NT2/D1 (cell line): ENCODE data around the gene ATP8B3.
"Not testable (repeated sequence)": the region's sequence is repeated elsewhere in the genome, so short reads cannot be mapped to it uniquely, and the experiment has no call there.

Experiments used
- DNase-seq: peaks from one replicate; pipeline ENCODE4 v3.0.0-alpha.2; 2011; ENCODE audit warnings: low read depth, low spot score
- H3K27me3 ChIP-seq: 2 replicates; pipeline ENCODE4 v1.6.0; 2011; ENCODE audit warnings: mild to moderate bottlenecking; ENCODE audit not compliant: insufficient read length, insufficient read depth
- H3K36me3 ChIP-seq: 2 replicates; pipeline ENCODE4 v1.6.1; 2011; ENCODE audit warnings: mild to moderate bottlenecking, low read length, mixed read lengths; ENCODE audit not compliant: insufficient read depth, insufficient read length
- H3K4me1 ChIP-seq: 2 replicates; pipeline ENCODE4 v1.5.1; 2011; ENCODE audit not compliant: insufficient read depth, insufficient read length
- H3K4me3 ChIP-seq: 2 replicates; pipeline ENCODE4 v1.5.1; 2011; ENCODE audit warnings: low read depth; ENCODE audit not compliant: insufficient read length
- H3K9ac ChIP-seq: 2 replicates; pipeline ENCODE4 v1.6.0; 2011; ENCODE audit warnings: low read depth; ENCODE audit not compliant: insufficient read length
- H3K9me3 ChIP-seq: 2 replicates; pipeline ENCODE4 v1.5.1; 2011; ENCODE audit warnings: mild to moderate bottlenecking, low read length; ENCODE audit not compliant: insufficient read depth
- SUZ12 ChIP-seq: IDR thresholded peaks from 2 replicates; pipeline ENCODE4 v1.6.1; 2011; ENCODE audit not compliant: insufficient read length, insufficient read depth; ENCODE audit errors: extremely low read depth
- YY1 ChIP-seq: IDR thresholded peaks from 2 replicates; pipeline ENCODE4 v1.6.1; 2011; ENCODE audit not compliant: insufficient read length, insufficient read depth
- ZNF274 ChIP-seq: IDR thresholded peaks from 2 replicates; pipeline ENCODE4 v1.6.1; 2011; ENCODE audit warnings: mild to moderate bottlenecking, low read depth, low read length

The ATP8B3 gene

DNA sequence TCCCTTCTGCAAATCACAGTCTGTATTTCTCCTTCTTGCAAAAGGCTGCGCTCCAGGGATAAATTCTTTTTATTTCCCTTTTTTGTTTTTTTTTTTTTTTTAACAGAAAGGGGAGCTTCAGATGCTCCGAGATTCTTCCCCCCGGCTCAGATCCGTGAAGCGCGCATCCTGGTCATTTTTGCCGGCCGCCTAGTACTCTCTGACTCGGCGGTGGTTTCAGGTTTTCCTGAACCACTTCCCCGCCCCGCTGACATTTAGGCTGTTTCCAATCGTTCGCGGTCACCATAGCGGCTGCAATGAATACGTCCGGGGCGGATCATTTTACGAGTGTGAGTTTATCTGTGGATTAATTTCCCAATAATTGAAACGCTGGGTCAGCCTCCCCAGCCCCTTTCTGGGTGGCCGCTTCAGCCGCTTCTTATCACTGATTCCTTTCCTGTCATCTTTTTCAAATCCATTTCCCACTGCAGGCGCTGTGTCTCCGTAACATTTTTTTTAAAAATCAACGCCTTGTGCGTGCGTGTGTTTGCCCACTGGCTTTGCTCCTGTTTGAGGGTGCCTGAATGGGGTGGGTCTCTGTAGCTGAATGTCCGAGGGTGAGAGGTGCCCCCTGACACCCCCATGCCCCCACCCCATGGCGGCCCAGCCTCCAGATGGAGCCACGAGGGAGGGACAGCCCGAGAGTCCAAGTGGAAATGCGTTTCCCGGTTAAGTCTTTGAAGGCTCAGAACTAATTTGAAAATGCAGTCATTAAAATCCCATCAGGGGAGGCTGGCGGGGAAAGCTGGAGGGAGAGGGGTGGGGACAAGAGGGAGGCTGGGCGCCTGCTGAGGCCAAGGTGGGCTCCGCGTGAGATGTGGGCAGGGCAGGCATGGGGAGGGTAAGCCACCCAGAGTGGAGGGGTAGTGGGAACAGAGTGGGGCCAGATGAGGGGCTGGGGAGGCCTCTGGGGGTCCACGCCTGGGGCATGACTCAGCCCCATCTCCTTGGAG is 48.1 kb downstream of the ATP8B3 start:
- Histone ChIP-seq H3K36me3 (no peaks in the 10 kb centered on the region), H3K27me3 (peaks cover 86% of the 10 kb centered on the region), H3K4me1 (peaks cover 27% of the 10 kb centered on the region)

DNA sequence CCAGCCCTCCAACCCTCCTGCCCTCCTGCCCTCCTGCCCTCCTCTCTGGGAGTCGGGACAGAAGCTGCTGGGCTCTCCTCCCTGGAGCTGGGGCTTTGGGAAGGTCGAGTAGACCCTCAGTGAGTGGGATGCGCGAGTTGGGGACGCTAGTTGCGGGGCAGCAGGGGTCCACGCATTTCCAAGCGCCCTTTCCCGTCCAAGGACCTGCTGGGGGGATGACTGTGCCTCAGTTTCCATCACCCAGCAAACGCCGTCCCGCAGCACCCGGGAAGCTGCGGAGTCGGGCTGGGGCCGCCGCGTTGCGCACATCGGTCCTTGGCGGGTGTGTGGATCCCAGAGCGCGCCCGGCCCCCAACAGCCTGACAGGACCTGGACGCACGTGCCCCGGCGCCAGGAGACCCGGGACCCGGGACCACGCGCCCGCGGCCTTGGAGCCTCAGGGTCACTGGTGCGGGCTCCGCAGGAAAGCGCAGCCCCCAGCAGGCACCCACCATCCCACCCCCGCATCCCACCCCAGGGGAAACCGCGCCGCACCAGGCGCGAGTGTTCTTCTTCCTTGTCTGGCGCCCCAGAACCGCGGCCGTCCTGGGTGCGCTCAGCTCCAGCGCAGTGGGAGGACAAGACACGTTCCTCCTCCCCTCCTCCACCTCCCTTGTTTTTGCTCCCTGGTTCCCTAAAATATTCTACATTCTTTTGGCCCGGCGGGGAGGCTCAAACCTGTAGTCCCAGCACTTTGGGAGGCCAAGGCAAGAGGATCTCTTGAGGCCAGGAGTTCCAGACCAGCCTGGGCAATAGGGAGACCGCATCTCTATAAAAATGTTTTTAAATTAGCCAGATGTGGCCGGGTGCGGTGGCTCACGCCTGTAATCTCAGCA is 49.6 kb downstream of the ATP8B3 start:
- TF ChIP-seq SUZ12, result peak; percentile 89
- no peak for TF ChIP-seq YY1
- peaks cover 27% of the 10 kb centered on the region for H3K4me1 ChIP-seq
- H3K4me3 ChIP-seq, result no peak overlapping the region
- H3K36me3 ChIP-seq, result no peaks in the 10 kb centered on the region
- DNase-seq, result no peak
- H3K9ac ChIP-seq, result peak overlapping the region; percentile 42
- H3K27me3 ChIP-seq, result peaks cover 87% of the 10 kb centered on the region
- no peaks in the 10 kb centered on the region for H3K9me3 ChIP-seq

More for the DNA sequence above, 48.1 kb downstream of the ATP8B3 start:
- Histone ChIP-seq H3K4me3 (no peak overlapping the region), H3K9ac (no peak overlapping the region), H3K9me3 (no peaks in the 10 kb centered on the region; the same call in 1 of the 2 replicates)
- DNase-seq, result no peak
- peak; percentile 68 for TF ChIP-seq SUZ12
- TF ChIP-seq YY1, result no peak

- no peak for TF ChIP-seq ZNF274
- TF ChIP-seq YY1, result no peak
- TF ChIP-seq SUZ12, result no peak
- Histone ChIP-seq H3K9ac (peak overlapping the region; percentile 42), H3K4me1 (peaks cover 31% of the 10 kb centered on the region), H3K36me3 (no peaks in the 10 kb centered on the region), H3K4me3 (no peak overlapping the region), H3K9me3 (no peaks in the 10 kb centered on the region), H3K27me3 (peaks cover 95% of the 10 kb centered on the region)
- no peak for DNase-seq
Measured at GRCh38 chr19:1761528-1762242, 50.4 kb downstream of the ATP8B3 start.

- Histone ChIP-seq H3K4me1 (peaks cover 36% of the 10 kb centered on the region), H3K27me3 (peaks cover 98% of the 10 kb centered on the region)
- H3K36me3 ChIP-seq, H3K9ac ChIP-seq, H3K9me3 ChIP-seq, H3K4me3 ChIP-seq, DNase-seq: not testable (repeated sequence)
Measured at GRCh38 chr19:1760786-1761527, 51.1 kb downstream of the ATP8B3 start.

DNA sequence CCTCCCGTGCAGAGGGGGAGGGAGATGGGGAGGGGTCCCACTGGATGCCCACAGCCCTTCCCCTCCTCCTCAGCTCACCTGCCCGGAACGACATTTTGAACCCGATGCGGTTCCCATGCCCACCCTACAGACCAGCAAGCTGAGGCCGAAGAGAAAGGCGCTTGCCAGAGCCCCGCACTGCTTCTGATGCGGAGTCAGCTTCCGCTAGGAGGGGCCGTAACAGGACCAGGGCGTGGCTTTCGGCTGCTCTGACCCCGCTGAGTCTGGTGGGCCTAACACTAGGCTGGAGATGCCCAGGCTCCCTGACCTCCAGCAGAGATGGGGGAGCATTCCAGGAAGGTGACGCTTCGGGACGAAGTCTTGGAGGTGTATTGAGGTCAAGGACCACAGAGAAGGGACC is 52.1 kb downstream of the ATP8B3 start:
- Histone ChIP-seq H3K27me3 (peaks cover 98% of the 10 kb centered on the region), H3K4me3 (no peak overlapping the region), H3K4me1 (peaks cover 34% of the 10 kb centered on the region), H3K9me3 (no peaks in the 10 kb centered on the region), H3K9ac (no peak overlapping the region), H3K36me3 (no peaks in the 10 kb centered on the region)
- no peak for DNase-seq
- TF ChIP-seq YY1 (no peak), SUZ12 (no peak), ZNF274 (no peak)

DNA sequence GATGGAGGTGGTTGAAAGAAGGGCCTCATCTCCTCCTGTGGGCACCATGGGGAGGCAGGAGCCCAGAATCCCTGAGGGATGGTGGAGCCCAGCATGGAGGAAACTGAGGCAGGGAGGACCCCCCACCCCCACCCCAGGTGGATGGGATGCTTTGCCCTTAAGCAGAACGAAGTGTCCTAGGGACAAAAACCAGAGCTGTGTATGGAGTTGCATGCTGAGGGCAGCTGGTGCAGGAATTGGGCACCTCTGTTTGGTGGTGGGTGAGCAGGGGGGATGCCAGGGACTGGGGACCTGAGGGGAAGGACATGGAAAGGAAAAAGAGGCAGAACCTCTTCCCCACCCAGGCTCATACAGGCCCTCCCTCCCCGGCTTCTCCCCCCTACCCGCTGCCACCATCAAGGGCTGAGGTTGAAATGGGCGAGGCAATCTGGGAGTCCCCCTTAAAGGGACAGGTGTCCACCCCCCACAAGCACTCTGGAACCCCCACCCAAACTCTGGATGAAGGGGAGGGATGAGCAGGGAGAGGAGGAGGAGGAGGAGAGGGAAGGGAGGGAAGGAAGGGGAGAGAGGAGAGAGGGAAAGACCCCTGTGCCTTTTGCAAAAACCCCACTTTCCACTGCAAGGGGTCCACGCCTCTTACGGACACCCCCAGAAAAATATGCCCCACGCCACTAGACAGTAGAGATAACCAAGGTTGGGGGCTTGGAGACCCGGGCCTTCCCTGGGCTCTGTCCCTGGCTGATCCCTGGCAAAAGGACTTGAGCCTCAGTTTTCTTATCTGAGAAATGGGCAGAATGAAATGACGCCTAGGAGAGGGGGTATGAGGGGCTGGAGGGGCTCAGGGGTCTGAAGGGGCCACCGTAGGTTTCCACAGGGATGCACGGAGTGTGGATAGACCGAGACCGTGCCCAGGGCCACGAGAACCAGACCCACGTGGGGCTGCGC is 52.8 kb downstream of the ATP8B3 start:
- no peak for TF ChIP-seq SUZ12
- TF ChIP-seq ZNF274, result no peak
- TF ChIP-seq YY1, result no peak
- H3K27me3 ChIP-seq, result peaks cover 98% of the 10 kb centered on the region
- peaks cover 33% of the 10 kb centered on the region for H3K4me1 ChIP-seq

More for the DNA sequence above, 52.8 kb downstream of the ATP8B3 start:
- no peak overlapping the region for H3K9ac ChIP-seq
- H3K9me3 ChIP-seq, result no peaks in the 10 kb centered on the region
- H3K36me3 ChIP-seq, result no peaks in the 10 kb centered on the region
- DNase-seq, result no peak
- H3K4me3 ChIP-seq, result no peak overlapping the region
